K562 (cell line): ENCODE results near the gene MOCS3. TPM values are rescaled to one million over a fixed set of nuclear protein-coding genes. Genes with fewer than 3 reads are reported as not detected.

Experiments
- ATF7 ChIP-seq: fragments of 450-650 bp; IDR thresholded peaks from 2 replicates; pipeline ENCODE4 v1.7.1; 2014; ENCODE audit warnings: mild to moderate bottlenecking, moderate library complexity
- DDX20 ChIP-seq: fragments of 450-650 bp; IDR thresholded peaks from 2 replicates; pipeline ENCODE4 v1.6.1; 2016; ENCODE audit warnings: missing genetic modification characterization, low read depth, mild to moderate bottlenecking, missing compliant biosample characterization, moderate library complexity
- ETS2 ChIP-seq: IDR thresholded peaks from 2 replicates; pipeline ENCODE4 v1.6.1; 2016; ENCODE audit warnings: borderline replicate concordance, missing genetic modification characterization, mild to moderate bottlenecking, moderate library complexity, missing compliant biosample characterization; ENCODE audit not compliant: poor library complexity, severe bottlenecking
- GATAD2B ChIP-seq: fragments of 450-650 bp; IDR thresholded peaks from 2 replicates; pipeline ENCODE4 v1.6.1; 2017; ENCODE audit warnings: mild to moderate bottlenecking, borderline replicate concordance
- HDAC8 ChIP-seq: fragments of 450-650 bp; IDR thresholded peaks from 2 replicates; pipeline ENCODE4 v1.6.1; 2016; ENCODE audit warnings: mild to moderate bottlenecking, missing genetic modification characterization, moderate library complexity, missing compliant biosample characterization
- HLTF ChIP-seq: fragments of 450-650 bp; IDR thresholded peaks from 2 replicates; pipeline ENCODE4 v1.6.1; 2016
- MTA1 ChIP-seq: fragments of 450-650 bp; IDR thresholded peaks from 2 replicates; pipeline ENCODE4 v1.6.1; 2017; ENCODE audit warnings: borderline replicate concordance
- MXI1 ChIP-seq: IDR thresholded peaks from 2 replicates; pipeline ENCODE4 v1.6.1; 2011; ENCODE audit warnings: low read depth, mild to moderate bottlenecking, improper control_type of control experiment, low read length
- RBM39 ChIP-seq: fragments of 200-400 bp; formaldehyde crosslinking; optimal IDR thresholded peaks from 2 replicates; pipeline ENCODE3; 2018; ENCODE audit warnings: low read depth, low read length
- RHOXF2B ChIP-seq: fragments of 250-450 bp; sonication (Bioruptor Pico); conservative IDR thresholded peaks from 2 replicates; pipeline ENCODE4 v1.5.1; 2021
- RNF2 ChIP-seq: sonication (generic); IDR thresholded peaks from 2 replicates; pipeline ENCODE4 v1.6.1; 2016
- TARDBP ChIP-seq: fragments of 450-650 bp; IDR thresholded peaks from 2 replicates; pipeline ENCODE4 v1.6.1; 2016
- TFE3 ChIP-seq: fragments of 450-650 bp; formaldehyde crosslinking; IDR thresholded peaks from 2 replicates; pipeline ENCODE4 v1.4.0; 2020; ENCODE audit warnings: mild to moderate bottlenecking, mixed read lengths
- TOE1 ChIP-seq, 2 experiments: fragments of 450-650 bp in 1 of 2; sonication (generic) in 1 of 2; formaldehyde crosslinking in 1 of 2; IDR thresholded peaks; 2 replicates each; pipeline versions ENCODE4 v1.7.1 to v1.8.0; 2016 to 2022; ENCODE audit warnings: borderline replicate concordance in 2 of 2, mild to moderate bottlenecking in 2 of 2, antibody characterized with exemption in 1 of 2, inconsistent platforms in 1 of 2, low read depth in 1 of 2, missing genetic modification reagents in 1 of 2, moderate library complexity in 1 of 2
- ZC3H4 ChIP-seq: sonication (generic); formaldehyde crosslinking; IDR thresholded peaks from 2 replicates; pipeline ENCODE4 v1.9.0; 2021; ENCODE audit warnings: missing genetic modification reagents, borderline replicate concordance
- ZNF232 ChIP-seq: sonication (generic); formaldehyde crosslinking; IDR thresholded peaks from 2 replicates; pipeline ENCODE4 v1.8.0; 2022; ENCODE audit warnings: mild to moderate bottlenecking, missing genetic modification reagents
- ZNF347 ChIP-seq: fragments of 450-650 bp; formaldehyde crosslinking; IDR thresholded peaks from 2 replicates; pipeline ENCODE4 v1.4.0; 2020; ENCODE audit warnings: low read depth, mild to moderate bottlenecking, moderate library complexity
- ZNF584 ChIP-seq: fragments of 200-800 bp; sonication (Bioruptor generic); IDR thresholded peaks from 2 replicates; pipeline ENCODE4 v1.6.1; 2016; ENCODE audit warnings: low read depth, mild to moderate bottlenecking, missing genetic modification characterization, missing compliant biosample characterization
- ZNF668 ChIP-seq: fragments of 250-450 bp; sonication (Bioruptor Pico); IDR thresholded peaks from 2 replicates; pipeline ENCODE4 v1.8.0; 2022; ENCODE audit warnings: mild to moderate bottlenecking, inconsistent platforms
- ZZZ3 ChIP-seq: fragments of 450-650 bp; IDR thresholded peaks from 2 replicates; pipeline ENCODE4 v1.6.1; 2016; ENCODE audit warnings: antibody characterized with exemption, mild to moderate bottlenecking, moderate library complexity
- polyA plus RNA-seq, 8 experiments: library from polyadenylated mRNA; depleted of rRNA in 4 of 8; stranded (reverse) in 5 of 8; unstranded in 3 of 8; fragments of >200 nt; fragmentation: Nextera tagmentation in 2 of 8; fragmentation: Illumina TruSeq in 1 of 8; extraction: Ambion mirVana in 2 of 8; extraction: Trizol in 1 of 8; gene quantifications; 2 replicates each; pipeline versions ENCODE4 v1.2.1 to v1.2.3, GENCODE V29; 2011 to 2014; ENCODE audit warnings: inconsistent platforms in 1 of 8, missing spikeins in 1 of 8
- total RNA-seq, 7 experiments: library from RNA; depleted of rRNA in 6 of 7; stranded (reverse); fragments of >200 nt in 6 of 7; fragmentation: Illumina TruSeq in 2 of 7; extraction: Trizol in 2 of 7; gene quantifications; 2 replicates each; pipeline versions ENCODE4 v1.2.1 to v1.2.3, GENCODE V29; 2011 to 2021; ENCODE audit warnings: low replicate concordance in 1 of 7
- TF ChIP-seq, protein P1 (sequence below), 2 experiments: fragments of 450-650 bp in 1 of 2; IDR thresholded peaks; 2 replicates each; pipeline ENCODE4 v1.6.1; 2011 to 2017; ENCODE audit warnings: low read depth in 2 of 2, antibody characterized with exemption in 1 of 2, borderline replicate concordance in 1 of 2, low read length in 1 of 2, mild to moderate bottlenecking in 1 of 2, mixed read lengths in 1 of 2; ENCODE audit not compliant: control insufficient read depth in 1 of 2

MOCS3 gene
- total and polyA plus RNA-seq, 9 of the 15 experiments (the other 6 are each of a cell fraction or from before 2014, with no cell fraction given): 0.70 to 6.2 (median 2.9) TPM

DNA sequence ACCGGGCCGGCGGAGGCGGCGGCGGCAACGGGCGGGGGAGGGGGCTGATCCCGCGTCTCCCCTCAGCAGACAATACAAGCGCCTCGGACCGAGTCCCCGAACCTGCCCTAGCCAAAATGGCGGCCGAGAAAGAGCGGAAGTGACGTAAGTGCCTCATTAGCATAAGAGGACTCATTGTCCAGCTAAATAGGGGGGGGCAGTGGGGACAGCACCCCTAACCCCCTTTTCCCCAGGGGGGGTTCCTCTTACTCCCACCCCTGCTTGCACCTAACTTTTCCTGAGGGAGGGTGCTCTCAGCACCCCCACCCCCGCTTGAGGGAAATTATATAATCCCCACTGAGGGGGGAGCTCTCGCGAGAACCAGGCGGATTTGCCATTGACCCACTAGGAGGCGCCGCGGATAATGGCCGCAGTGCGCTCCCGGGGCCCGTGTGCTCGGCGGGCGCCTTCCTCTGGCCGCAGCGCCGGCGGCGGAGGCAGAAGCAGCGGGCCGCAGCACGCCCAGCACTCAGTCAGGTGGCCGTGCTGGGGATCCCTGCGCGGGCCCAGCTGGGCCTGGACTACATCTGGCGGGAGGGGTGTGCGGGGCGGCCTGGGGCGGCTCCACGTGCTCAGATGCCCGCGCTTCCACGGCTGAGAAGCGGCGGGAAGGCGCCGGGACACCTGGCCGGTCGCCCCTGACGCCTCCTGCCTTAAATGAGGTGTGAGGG, 27.2 kb upstream of the MOCS3 start, which contains the start of gene ADNP (continued):
- no peak for TF ChIP-seq RHOXF2B (CRISPR knock-in tag)
- TF ChIP-seq TFE3 (CRISPR knock-in tag): peak; percentile 63
- TF ChIP-seq ZNF668: peak; percentile 80; the same call in 1 of the 2 replicates
- TF ChIP-seq TOE1 (IDR thresholded peaks at IDR 0.05; ENCODE audit: borderline replicate concordance): peak; percentile 70; the same call in 1 of the 2 replicates
- no peak for TF ChIP-seq TOE1 (CRISPR knock-in tag; IDR thresholded peaks at IDR 0.05; ENCODE audit: borderline replicate concordance, low read depth)
- TF ChIP-seq, protein P1, sequence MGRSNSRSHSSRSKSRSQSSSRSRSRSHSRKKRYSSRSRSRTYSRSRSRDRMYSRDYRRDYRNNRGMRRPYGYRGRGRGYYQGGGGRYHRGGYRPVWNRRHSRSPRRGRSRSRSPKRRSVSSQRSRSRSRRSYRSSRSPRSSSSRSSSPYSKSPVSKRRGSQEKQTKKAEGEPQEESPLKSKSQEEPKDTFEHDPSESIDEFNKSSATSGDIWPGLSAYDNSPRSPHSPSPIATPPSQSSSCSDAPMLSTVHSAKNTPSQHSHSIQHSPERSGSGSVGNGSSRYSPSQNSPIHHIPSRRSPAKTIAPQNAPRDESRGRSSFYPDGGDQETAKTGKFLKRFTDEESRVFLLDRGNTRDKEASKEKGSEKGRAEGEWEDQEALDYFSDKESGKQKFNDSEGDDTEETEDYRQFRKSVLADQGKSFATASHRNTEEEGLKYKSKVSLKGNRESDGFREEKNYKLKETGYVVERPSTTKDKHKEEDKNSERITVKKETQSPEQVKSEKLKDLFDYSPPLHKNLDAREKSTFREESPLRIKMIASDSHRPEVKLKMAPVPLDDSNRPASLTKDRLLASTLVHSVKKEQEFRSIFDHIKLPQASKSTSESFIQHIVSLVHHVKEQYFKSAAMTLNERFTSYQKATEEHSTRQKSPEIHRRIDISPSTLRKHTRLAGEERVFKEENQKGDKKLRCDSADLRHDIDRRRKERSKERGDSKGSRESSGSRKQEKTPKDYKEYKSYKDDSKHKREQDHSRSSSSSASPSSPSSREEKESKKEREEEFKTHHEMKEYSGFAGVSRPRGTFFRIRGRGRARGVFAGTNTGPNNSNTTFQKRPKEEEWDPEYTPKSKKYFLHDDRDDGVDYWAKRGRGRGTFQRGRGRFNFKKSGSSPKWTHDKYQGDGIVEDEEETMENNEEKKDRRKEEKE (IDR thresholded peaks at IDR 0.05; ENCODE audit: borderline replicate concordance in 1 of 2, control insufficient read depth in 1 of 2, low read depth in 2 of 2, low read length in 1 of 2): no peak
- TF ChIP-seq DDX20 (tag): no peak
- peak; percentile 90 for TF ChIP-seq ZNF232 (CRISPR knock-in tag)
- TF ChIP-seq MXI1: peak; percentile 37; the same call in 1 of the 2 replicates
- TF ChIP-seq GATAD2B: peak; percentile 96
- no peak for TF ChIP-seq HLTF
- TF ChIP-seq ZZZ3: no peak
- TF ChIP-seq MTA1: peak; percentile 41; the same call in 1 of the 2 replicates
- no peak for TF ChIP-seq ZC3H4
- TF ChIP-seq ZNF584 (CRISPR knock-in tag): peak; percentile 71; the same call in 1 of the 2 replicates
- no peak for TF ChIP-seq ZNF347
- peak; percentile 96 for TF ChIP-seq ATF7
- peak; percentile 85 for TF ChIP-seq TARDBP
- TF ChIP-seq RNF2: peak; percentile 96
- TF ChIP-seq RBM39: no peak
- peak; percentile 82 for TF ChIP-seq ETS2
- peak; percentile 78 for TF ChIP-seq HDAC8 (tag)
